Astrocyte of the cerebellum (primary cell): ENCODE measurements around the gene RALGAPA1.
A peak's percentile ranks its signal among the peaks of the same experiment; 100 is the strongest.
"Not testable (repeated sequence)": the region's sequence is repeated elsewhere in the genome, so short reads cannot be mapped to it uniquely, and the experiment has no call there.

Experiments
- DNase-seq: peaks from one replicate; pipeline ENCODE4 v3.0.0-alpha.2; 2011; ENCODE audit warnings: low read depth
- H3K4me3 ChIP-seq: 2 replicates; pipeline ENCODE4 v1.5.1; 2011; ENCODE audit warnings: mild to moderate bottlenecking, low read depth, low read length, moderate library complexity
- in situ Hi-C: cut with HindIII; loops from 2 replicates; pipeline ENCODE4 v1.10.0; 2017; ENCODE audit warnings: low sequenced_read_pairs
- TF ChIP-seq, protein P1 (sequence below): IDR thresholded peaks from 2 replicates; pipeline ENCODE4 v1.5.1; 2012; ENCODE audit warnings: low read length, low read depth, moderate library complexity, mild to moderate bottlenecking; ENCODE audit errors: missing control alignments

The RALGAPA1 gene

DNA sequence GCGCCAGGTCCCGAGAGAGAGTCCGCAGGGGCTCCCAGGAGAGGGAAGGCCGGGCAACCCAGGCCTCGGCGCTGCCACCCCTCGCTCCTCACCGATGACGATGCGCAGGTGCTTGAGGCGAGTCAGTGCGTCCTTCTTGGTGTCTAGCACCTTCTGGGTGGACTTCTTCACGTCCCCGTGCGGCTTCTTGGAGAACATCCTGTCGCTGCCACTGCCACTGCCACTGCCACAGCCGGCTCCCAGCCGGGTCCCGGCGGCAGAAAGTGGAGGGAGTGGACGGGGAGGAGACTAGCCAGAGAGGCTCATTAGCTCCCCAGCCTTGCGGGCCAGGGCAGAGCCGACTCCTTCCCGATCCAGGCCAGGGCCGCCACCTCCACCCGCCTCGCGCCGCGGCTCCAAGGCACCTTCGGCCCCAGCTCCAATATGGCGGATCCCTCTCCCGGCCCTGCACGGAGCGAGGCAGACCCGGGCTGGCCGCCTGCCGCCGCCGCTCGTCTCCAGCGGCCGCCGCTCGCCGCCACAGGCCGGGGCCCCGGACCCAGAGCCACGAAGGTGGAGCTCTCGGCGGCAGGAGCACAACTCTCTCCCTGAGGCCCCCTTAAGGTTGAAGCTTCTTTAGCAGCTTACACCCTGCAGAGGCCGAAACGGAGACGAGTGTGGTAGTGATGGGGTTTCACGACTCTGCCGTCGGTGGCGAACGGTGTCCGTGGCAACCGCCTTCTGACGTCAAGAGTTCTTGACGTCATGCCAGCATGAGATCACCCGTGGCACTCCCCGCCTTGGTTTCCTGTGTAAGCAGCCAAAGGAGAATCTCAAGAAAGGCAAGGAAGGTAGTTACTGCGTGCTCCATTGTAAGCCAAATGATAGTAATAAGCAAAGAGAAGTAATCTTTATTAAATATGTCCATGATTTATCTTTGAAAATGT, at the start of gene RALGAPA1:
Gene RALGAPA1, minus strand, starts transcription at position 658 of the 926 bp plus-strand sequence. Its CDS starts 460 bp downstream, at position 198.
- in situ Hi-C loops, result not testable (repeated sequence)
- peak within 1 kb of the TSS; percentile 80 for H3K4me3 ChIP-seq
- TF ChIP-seq, protein P1, sequence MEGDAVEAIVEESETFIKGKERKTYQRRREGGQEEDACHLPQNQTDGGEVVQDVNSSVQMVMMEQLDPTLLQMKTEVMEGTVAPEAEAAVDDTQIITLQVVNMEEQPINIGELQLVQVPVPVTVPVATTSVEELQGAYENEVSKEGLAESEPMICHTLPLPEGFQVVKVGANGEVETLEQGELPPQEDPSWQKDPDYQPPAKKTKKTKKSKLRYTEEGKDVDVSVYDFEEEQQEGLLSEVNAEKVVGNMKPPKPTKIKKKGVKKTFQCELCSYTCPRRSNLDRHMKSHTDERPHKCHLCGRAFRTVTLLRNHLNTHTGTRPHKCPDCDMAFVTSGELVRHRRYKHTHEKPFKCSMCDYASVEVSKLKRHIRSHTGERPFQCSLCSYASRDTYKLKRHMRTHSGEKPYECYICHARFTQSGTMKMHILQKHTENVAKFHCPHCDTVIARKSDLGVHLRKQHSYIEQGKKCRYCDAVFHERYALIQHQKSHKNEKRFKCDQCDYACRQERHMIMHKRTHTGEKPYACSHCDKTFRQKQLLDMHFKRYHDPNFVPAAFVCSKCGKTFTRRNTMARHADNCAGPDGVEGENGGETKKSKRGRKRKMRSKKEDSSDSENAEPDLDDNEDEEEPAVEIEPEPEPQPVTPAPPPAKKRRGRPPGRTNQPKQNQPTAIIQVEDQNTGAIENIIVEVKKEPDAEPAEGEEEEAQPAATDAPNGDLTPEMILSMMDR, result peak; percentile 53
- DNase-seq, result peak; percentile 96

DNA sequence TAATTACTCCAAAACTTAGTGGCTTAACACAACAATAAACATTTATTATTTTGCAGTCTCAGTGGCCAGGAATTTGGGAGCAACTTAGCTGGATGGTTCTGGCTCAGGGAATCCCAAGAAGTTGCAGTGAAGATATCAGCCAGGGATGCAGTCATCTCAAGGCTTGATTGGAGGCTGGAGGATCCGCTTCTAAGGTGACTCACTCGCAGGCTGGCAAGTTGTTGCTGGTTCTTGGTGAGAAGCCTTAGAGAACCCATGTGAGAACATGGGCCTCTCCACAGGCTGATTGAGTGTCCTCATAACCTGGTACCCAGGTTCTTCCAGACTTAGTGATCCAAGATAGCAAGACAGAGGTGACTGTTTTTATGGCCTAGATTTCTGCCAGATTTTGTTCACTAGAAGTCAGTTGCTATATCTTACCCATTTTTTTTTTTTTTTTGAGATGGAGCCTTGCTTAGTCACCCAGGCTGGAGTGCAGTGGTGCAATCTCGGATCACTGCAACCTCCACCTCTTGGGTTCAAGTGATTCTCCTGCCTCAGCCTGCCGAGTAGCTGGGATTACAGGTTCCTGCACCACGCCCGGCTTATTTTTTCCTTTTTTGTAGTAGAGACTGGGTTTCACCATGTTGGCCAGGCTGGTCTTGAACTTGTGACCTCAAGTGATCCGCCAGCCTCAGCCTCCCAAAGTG, 49.6 kb upstream of the RALGAPA1 start:
- in situ Hi-C loops, result no loop called here

GRCh38 chr14:35855876-35856481, 46.9 kb upstream of the RALGAPA1 start:
- no peak overlapping the region for H3K4me3 ChIP-seq
- in situ Hi-C loops, result no loop called here
- TF ChIP-seq, protein P1, result no peak
- peak; percentile 20 for DNase-seq

More for the DNA sequence above, 49.6 kb upstream of the RALGAPA1 start:
- TF ChIP-seq, protein P1, result no peak
- no peak overlapping the region for H3K4me3 ChIP-seq
- DNase-seq, result no peak

GRCh38 chr14:35854696-35855270, 45.7 kb upstream of the RALGAPA1 start:
- no peak overlapping the region for H3K4me3 ChIP-seq
- TF ChIP-seq, protein P1, result no peak
- in situ Hi-C loops, result no loop called here
- DNase-seq, result no peak

- no peak overlapping the region for H3K4me3 ChIP-seq
- in situ Hi-C loops, result no loop called here
- no peak for DNase-seq
- TF ChIP-seq, protein P1, result no peak
Observed at GRCh38 chr14:35853225-35853624, 44.1 kb upstream of the RALGAPA1 start.

DNA sequence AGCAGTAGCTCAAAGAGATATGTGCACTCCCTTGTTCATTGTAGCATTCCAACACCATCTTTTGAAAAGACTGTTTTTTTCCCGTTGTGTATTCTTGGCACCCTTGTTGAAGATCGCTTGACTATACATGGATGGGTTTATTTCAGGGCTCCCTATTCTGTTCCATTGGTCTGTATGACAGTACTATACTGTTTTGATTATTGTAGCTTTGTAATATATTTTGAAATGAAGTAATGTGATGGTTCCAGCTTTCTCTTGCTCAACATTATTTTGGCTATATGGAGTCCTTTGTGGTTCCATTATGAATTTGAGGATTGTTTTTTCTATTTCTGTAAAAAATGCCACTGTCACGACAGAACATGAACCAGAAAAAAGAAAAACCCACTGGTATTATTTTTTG, 42.7 kb upstream of the RALGAPA1 start:
- no peak for DNase-seq
- in situ Hi-C loops, result no loop called here
- TF ChIP-seq, protein P1, result no peak
- no peak overlapping the region for H3K4me3 ChIP-seq
